PFSK-1 (cell line): ENCODE data around the gene NAV2.

Source experiments
- FOXP2 ChIP-seq: optimal IDR thresholded peaks from 2 replicates; pipeline ENCODE3; 2011; ENCODE audit warnings: borderline replicate concordance, control low read depth, inconsistent platforms; ENCODE audit not compliant: insufficient read depth; ENCODE audit errors: extremely low read length, extremely low read depth
- POLR2AphosphoS5 ChIP-seq: IDR thresholded peaks from 2 replicates; pipeline ENCODE4 v1.6.1; 2012; ENCODE audit warnings: low read depth, mild to moderate bottlenecking, control low read depth, low read length, moderate library complexity
- REST ChIP-seq, 2 experiments: IDR thresholded peaks; 2 replicates each; pipeline versions ENCODE4 v1.6.1 to v1.8.0; 2011 to 2012; ENCODE audit warnings: low read depth in 2 of 2, low read length in 2 of 2, control low read depth in 1 of 2, inconsistent platforms in 1 of 2, mild to moderate bottlenecking in 1 of 2, moderate library complexity in 1 of 2; ENCODE audit not compliant: insufficient read depth in 1 of 2
- SIN3A ChIP-seq: IDR thresholded peaks from 2 replicates; pipeline ENCODE4 v1.6.1; 2012; ENCODE audit warnings: mild to moderate bottlenecking, low read length, moderate library complexity, borderline replicate concordance; ENCODE audit not compliant: insufficient read depth
- TAF1 ChIP-seq: IDR thresholded peaks from 2 replicates; pipeline ENCODE4 v1.6.1; 2012; ENCODE audit warnings: low read length, control low read depth, borderline replicate concordance; ENCODE audit not compliant: insufficient read depth

The NAV2 gene

GRCh38 chr11:19982774-19983495 lies 270.3 kb downstream of the NAV2 start:
- TF ChIP-seq FOXP2 (no peak), REST (IDR thresholded peaks at IDR 0.05; ENCODE audit: insufficient read depth in 1 of 2, low read depth in 2 of 2, low read length in 2 of 2) (no peak), POLR2AphosphoS5 (no peak)

GRCh38 chr11:19984048-19984742 lies 271.6 kb downstream of the NAV2 start:
- TF ChIP-seq TAF1 (no peak), REST (IDR thresholded peaks at IDR 0.05; ENCODE audit: insufficient read depth in 1 of 2, low read depth in 2 of 2, low read length in 2 of 2) (no peak), SIN3A (no peak), POLR2AphosphoS5 (no peak), FOXP2 (no peak)

GRCh38 chr11:19985111-19985510 lies 272.5 kb downstream of the NAV2 start:
- TF ChIP-seq SIN3A, result no peak
- TF ChIP-seq FOXP2, result no peak
- TF ChIP-seq POLR2AphosphoS5, result no peak
- TF ChIP-seq REST (IDR thresholded peaks at IDR 0.05; ENCODE audit: insufficient read depth in 1 of 2, low read depth in 2 of 2, low read length in 2 of 2), result no peak
- no peak for TF ChIP-seq TAF1

GRCh38 chr11:19987331-19987801 lies 274.7 kb downstream of the NAV2 start:
- TF ChIP-seq POLR2AphosphoS5, result no peak
- TF ChIP-seq SIN3A, result no peak
- no peak for TF ChIP-seq FOXP2
- TF ChIP-seq TAF1, result no peak
- no peak for TF ChIP-seq REST (IDR thresholded peaks at IDR 0.05; ENCODE audit: insufficient read depth in 1 of 2, low read depth in 2 of 2, low read length in 2 of 2)
